ENCODE measurements around the gene BOK.
A peak's percentile ranks its signal among the peaks of the same experiment; 100 is the strongest.

Gene BOK

GRCh38 chr2:241603686-241604085, 45.1 kb downstream of the BOK start:
- DNase-seq, result no peak

GRCh38 chr2:241606186-241606585, 47.6 kb downstream of the BOK start:
- no peak for DNase-seq

- DNase-seq, result no peak
Measured at GRCh38 chr2:241607162-241607885, 48.8 kb downstream of the BOK start.

- DNase-seq, result peak in 1 of 5 experiments; percentile 13
Measured at GRCh38 chr2:241608881-241609280, 50.3 kb downstream of the BOK start.

GRCh38 chr2:241609859-241610793, 51.6 kb downstream of the BOK start:
- peak; percentile 80 to 95 (median 86) for DNase-seq

GRCh38 chr2:241611062-241611461, 52.5 kb downstream of the BOK start:
- DNase-seq, result no peak

GRCh38 chr2:241612156-241613016, 53.8 kb downstream of the BOK start:
- no peak for DNase-seq

GRCh38 chr2:241613017-241613780, 54.7 kb downstream of the BOK start:
- DNase-seq, result no peak

GRCh38 chr2:241615041-241615440, 56.5 kb downstream of the BOK start:
- no peak for DNase-seq

GRCh38 chr2:241615522-241616052, 57.0 kb downstream of the BOK start:
- DNase-seq, result no peak

GRCh38 chr2:241616168-241617125, 57.9 kb downstream of the BOK start:
- no peak for DNase-seq

- peak in 2 of 5 experiments; percentile 38 to 78 for DNase-seq
Measured at GRCh38 chr2:241617431-241618154, 59.0 kb downstream of the BOK start.

- DNase-seq, result peak in 1 of 5 experiments; percentile 53
Measured at GRCh38 chr2:241618296-241618805, 59.8 kb downstream of the BOK start.

- no peak for DNase-seq
Measured at GRCh38 chr2:241618829-241619228, 60.3 kb downstream of the BOK start.

- DNase-seq, result no peak
Measured at GRCh38 chr2:241619597-241620418, 61.3 kb downstream of the BOK start.

GRCh38 chr2:241620419-241620769, 61.8 kb downstream of the BOK start:
- DNase-seq, result peak in 2 of 5 experiments; percentile 60 to 66

Data from T-helper 2 cell (primary cell).